ENCODE measurements around the gene PDK4. TPM values are rescaled to one million over a fixed set of nuclear protein-coding genes. Genes with fewer than 3 reads are reported as not detected.

PDK4 gene
- polyA plus RNA-seq (ENCODE audit: insufficient read depth in 1 of 5, insufficient read length in 5 of 5, low replicate concordance in 1 of 5), result 10 to 100 TPM; 14.6 to 43.3 (median 22.1) TPM
- long read RNA-seq, donor 1, transcript PDK4-201 (11 exons, 3,576 nt), result major isoform, 6 of 6 reads
- long read RNA-seq, donor 1, partial matches to known transcripts, result 0 of 6 reads
- long read RNA-seq, donor 1, other reads (novel, unspliced or antisense), result 0 of 6 reads
- long read RNA-seq, donor 2, partial matches to known transcripts, result 0 of 1 reads
- long read RNA-seq, donor 2, other reads (novel, unspliced or antisense), result 0 of 1 reads
- long read RNA-seq, donor 3, partial matches to known transcripts, result 0 of 5 reads
- long read RNA-seq, donor 3, other reads (novel, unspliced or antisense), result 0 of 5 reads
- long read RNA-seq, donor 4, partial matches to known transcripts, result 0 of 5 reads
- long read RNA-seq, donor 4, other reads (novel, unspliced or antisense), result 0 of 5 reads
- long read RNA-seq, donor 5, transcript PDK4-201 (11 exons, 3,576 nt), result major isoform, 5 of 10 reads
- long read RNA-seq, donor 5, partial matches to known transcripts, result 5 of 10 reads
- long read RNA-seq, donor 5, other reads (novel, unspliced or antisense), result 0 of 10 reads
- long read RNA-seq, donor 6, transcript PDK4-201 (11 exons, 3,576 nt), result major isoform, 11 of 12 reads
- long read RNA-seq, donor 6, partial matches to known transcripts, result 0 of 12 reads
- long read RNA-seq, donor 6, other reads (novel, unspliced or antisense), result 0 of 12 reads
- long read RNA-seq, donor 7, transcript PDK4-201 (11 exons, 3,576 nt), result major isoform, 9 of 10 reads
- long read RNA-seq, donor 7, partial matches to known transcripts, result 0 of 10 reads
- long read RNA-seq, donor 7, other reads (novel, unspliced or antisense), result 0 of 10 reads
- long read RNA-seq, donor 8, partial matches to known transcripts, result 0 of 3 reads
- long read RNA-seq, donor 8, other reads (novel, unspliced or antisense), result 0 of 3 reads

GRCh38 chr7:95596198-95597063 lies at the start of gene PDK4:
Gene PDK4, minus strand, starts transcription at chr7:95596516. Its CDS starts 223 bp downstream, at chr7:95596293.
- peak; percentile 86 to 89 for DNase-seq

GRCh38 chr7:95642173-95642572 lies 45.9 kb upstream of the PDK4 start:
- no peak for DNase-seq

- DNase-seq, result no peak
Observed at GRCh38 chr7:95636140-95636940, 40.0 kb upstream of the PDK4 start.

GRCh38 chr7:95632609-95633008 lies 36.3 kb upstream of the PDK4 start:
- DNase-seq, result no peak

GRCh38 chr7:95631527-95631926 lies 35.2 kb upstream of the PDK4 start:
- no peak for DNase-seq

GRCh38 chr7:95630702-95631458 lies 34.6 kb upstream of the PDK4 start:
- no peak for DNase-seq

GRCh38 chr7:95628831-95629439 lies 32.6 kb upstream of the PDK4 start:
- no peak for DNase-seq

GRCh38 chr7:95623788-95624187 lies 27.5 kb upstream of the PDK4 start:
- DNase-seq, result no peak

- no peak for DNase-seq
Observed at GRCh38 chr7:95622859-95623258, 26.5 kb upstream of the PDK4 start.

- no peak for DNase-seq
Observed at GRCh38 chr7:95622001-95622549, 25.8 kb upstream of the PDK4 start.

GRCh38 chr7:95621404-95621803 lies 25.1 kb upstream of the PDK4 start:
- no peak for DNase-seq

GRCh38 chr7:95620631-95621030 lies 24.3 kb upstream of the PDK4 start:
- DNase-seq, result no peak

GRCh38 chr7:95619921-95620320 lies 23.6 kb upstream of the PDK4 start:
- DNase-seq, result no peak

GRCh38 chr7:95619517-95619916 lies 23.2 kb upstream of the PDK4 start:
- DNase-seq, result no peak

- DNase-seq, result no peak
Observed at GRCh38 chr7:95614442-95614940, 18.2 kb upstream of the PDK4 start.

- no peak for DNase-seq
Observed at GRCh38 chr7:95611224-95611623, 14.9 kb upstream of the PDK4 start.

- peak; percentile 75 to 76 for DNase-seq
Observed at GRCh38 chr7:95609277-95609971, 13.1 kb upstream of the PDK4 start.

Measured in right lung (tissue), 10 donors.